Muscle layer of duodenum (tissue), 2 donors: ENCODE measurements around the gene CD8B2.
"Not testable (repeated sequence)": the region's sequence is repeated elsewhere in the genome, so short reads cannot be mapped to it uniquely, and the experiment has no call there.

Source experiments
- H3K27ac ChIP-seq: one replicate; pipeline ENCODE4 v1.7.0; 2013; ENCODE audit warnings: mild to moderate bottlenecking, low read length
- H3K27me3 ChIP-seq: one replicate; pipeline ENCODE4 v1.7.0; 2013; ENCODE audit warnings: low read depth, mild to moderate bottlenecking, control low read depth, low read length
- H3K36me3 ChIP-seq, 2 donors: one replicate each; pipeline ENCODE4 v1.7.0; 2013; ENCODE audit warnings: low read length in 2 of 2, control low read depth in 1 of 2, mild to moderate bottlenecking in 1 of 2; ENCODE audit not compliant: insufficient read depth in 2 of 2, control insufficient read depth in 1 of 2
- H3K4me1 ChIP-seq, 2 donors: one replicate each; pipeline ENCODE4 v1.7.0; 2013; ENCODE audit warnings: low read length in 2 of 2, mild to moderate bottlenecking in 2 of 2, control low read depth in 1 of 2, moderate library complexity in 1 of 2; ENCODE audit not compliant: insufficient read depth in 2 of 2, control insufficient read depth in 1 of 2
- H3K4me3 ChIP-seq, 2 donors: one replicate each; pipeline ENCODE4 v1.7.0; 2013; ENCODE audit warnings: low read length in 2 of 2, low read depth in 1 of 2, mild to moderate bottlenecking in 1 of 2
- H3K9me3 ChIP-seq, 2 donors: one replicate each; pipeline ENCODE4 v1.7.0; 2013; ENCODE audit warnings: low read length in 2 of 2, control low read depth in 1 of 2, mild to moderate bottlenecking in 1 of 2; ENCODE audit not compliant: control insufficient read depth in 1 of 2
- donor health status: healthy.

The CD8B2 gene

DNA sequence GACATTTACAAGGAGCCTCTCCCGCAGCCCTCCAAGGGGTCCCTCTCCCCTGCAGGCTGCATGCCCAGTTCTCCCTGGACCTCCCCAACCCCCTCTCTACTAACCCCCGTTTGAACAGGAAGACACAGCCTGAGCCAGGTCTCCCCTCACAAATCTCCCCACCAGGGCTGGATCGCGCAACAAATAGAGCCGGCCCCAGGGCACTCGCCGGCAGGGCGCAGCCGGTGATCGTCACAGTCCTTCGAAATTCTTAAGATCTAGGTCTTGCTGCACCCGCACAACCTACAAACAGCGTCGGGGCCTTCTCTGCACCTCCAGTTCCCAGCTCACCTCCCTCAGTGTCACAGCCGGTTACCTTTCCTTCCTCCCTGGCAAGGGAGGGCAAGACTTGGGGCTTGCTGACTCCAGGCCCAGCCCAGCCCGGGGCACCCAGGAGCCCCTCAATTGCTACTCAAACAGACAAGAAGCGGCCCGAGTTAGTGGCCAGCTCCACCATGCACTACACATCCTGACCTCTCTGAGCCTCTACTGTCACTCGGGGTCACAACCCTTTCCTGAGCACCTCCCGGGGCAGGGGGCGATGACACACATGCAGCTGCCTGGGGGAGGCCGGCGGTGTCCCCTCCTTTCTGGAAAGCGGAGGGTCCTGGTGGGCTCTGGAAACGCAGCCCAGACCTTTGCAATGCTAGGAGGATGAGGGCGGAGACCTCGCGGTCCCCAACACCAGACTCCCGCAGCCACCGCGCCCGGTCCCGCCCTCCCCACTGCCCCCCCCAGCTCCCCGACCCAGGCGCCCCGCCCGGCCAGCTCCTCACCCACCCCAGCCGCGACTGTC lies at the start of gene CD8B2:
Gene CD8B2 (plus strand): TSS at position 814 of the 835 bp plus-strand sequence. CDS start 63 bp downstream, outside the sequence.
- H3K27ac ChIP-seq, H3K4me1 ChIP-seq, H3K9me3 ChIP-seq, H3K27me3 ChIP-seq, H3K36me3 ChIP-seq, H3K4me3 ChIP-seq: not testable (repeated sequence)

DNA sequence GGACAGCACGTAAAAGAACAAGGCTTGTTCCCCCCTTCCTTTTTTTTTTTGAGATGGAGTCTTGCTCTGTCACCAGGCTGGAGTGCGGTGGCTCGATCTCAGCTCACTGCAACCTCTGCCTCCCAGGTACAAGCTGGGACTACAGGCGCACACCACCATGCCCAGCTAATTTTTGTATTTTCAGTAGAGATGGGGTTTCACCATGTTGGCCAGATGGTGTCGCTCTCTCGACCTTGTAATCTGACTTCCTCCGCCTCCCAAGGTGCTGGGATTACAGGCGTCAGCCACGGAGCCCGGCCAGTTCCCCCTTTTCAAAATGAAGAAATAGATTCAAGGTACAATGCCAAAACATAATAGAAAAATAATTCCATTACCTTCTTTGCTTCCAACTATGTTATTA lies 25.3 kb upstream of the CD8B2 start:
- not testable (repeated sequence) for H3K27ac ChIP-seq, H3K36me3 ChIP-seq, H3K4me1 ChIP-seq, H3K9me3 ChIP-seq, H3K27me3 ChIP-seq, H3K4me3 ChIP-seq

DNA sequence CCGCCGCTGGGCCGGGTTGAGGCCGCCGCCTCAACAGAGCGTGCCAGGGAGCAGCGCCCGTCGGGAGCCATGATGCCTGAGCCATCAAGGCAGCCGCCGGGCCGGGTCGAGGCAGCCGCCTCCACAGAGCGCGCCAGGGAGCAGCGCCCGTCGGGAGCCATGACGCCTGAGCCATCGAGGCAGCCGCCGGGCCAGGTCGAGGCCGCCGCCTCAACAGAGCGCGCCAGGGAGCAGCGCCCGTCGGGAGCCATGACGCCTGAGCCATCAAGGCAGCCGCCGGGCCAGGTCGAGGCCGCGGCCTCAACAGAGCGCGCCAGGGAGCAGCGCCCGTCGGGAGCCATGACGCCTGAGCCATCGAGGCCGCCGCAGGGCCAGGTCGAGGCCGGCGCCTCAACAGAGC lies 19.6 kb upstream of the CD8B2 start:
- not testable (repeated sequence) for H3K36me3 ChIP-seq, H3K9me3 ChIP-seq, H3K4me1 ChIP-seq, H3K27me3 ChIP-seq, H3K4me3 ChIP-seq, H3K27ac ChIP-seq

DNA sequence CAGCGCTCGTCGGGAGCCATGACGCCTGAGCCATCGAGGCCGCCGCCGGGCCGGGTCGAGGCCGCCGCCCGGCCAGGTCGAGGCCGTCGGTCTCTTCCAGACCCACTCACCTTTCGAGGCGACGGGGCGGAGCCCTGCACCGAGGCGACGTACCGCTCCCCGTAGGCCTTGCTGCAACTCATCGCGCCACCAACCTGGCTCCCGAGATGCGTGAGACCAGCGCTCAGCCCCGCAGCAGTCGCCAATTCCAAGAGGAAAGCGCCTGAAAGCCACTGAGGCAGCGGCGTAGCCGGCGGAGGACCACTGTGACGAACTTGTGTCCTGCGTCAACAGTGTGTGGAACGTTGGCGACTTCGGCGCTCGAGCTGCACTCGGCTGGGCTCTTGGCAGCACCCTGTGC lies 19.1 kb upstream of the CD8B2 start, which contains the start of gene RGPD3:
Gene RGPD3 (minus strand): TSS at position 307 of the 400 bp plus-strand sequence. CDS start 125 bp downstream, at position 182.
- H3K9me3 ChIP-seq, H3K4me3 ChIP-seq, H3K36me3 ChIP-seq, H3K27ac ChIP-seq, H3K4me1 ChIP-seq, H3K27me3 ChIP-seq: not testable (repeated sequence)

DNA sequence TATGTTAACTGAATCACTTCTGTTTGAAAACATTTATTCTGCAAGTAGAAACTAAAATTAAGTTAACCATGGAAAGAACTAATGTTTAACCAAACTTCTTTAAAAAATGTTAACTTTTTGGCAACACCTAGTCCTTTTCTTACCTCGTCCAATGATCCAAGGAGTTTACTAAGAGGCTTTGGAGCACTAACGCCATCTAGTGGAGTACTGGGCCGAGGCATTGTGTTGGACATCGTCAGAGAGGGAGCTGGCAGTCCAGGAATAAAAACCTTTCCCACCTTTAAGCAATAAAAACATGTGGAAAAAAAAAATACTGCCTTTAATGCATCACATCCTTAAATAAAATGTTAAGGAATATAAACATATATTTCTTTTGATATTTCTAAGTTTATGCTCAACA lies 16.5 kb upstream of the CD8B2 start:
- not testable (repeated sequence) for H3K27ac ChIP-seq, H3K4me1 ChIP-seq, H3K4me3 ChIP-seq, H3K27me3 ChIP-seq, H3K9me3 ChIP-seq, H3K36me3 ChIP-seq

DNA sequence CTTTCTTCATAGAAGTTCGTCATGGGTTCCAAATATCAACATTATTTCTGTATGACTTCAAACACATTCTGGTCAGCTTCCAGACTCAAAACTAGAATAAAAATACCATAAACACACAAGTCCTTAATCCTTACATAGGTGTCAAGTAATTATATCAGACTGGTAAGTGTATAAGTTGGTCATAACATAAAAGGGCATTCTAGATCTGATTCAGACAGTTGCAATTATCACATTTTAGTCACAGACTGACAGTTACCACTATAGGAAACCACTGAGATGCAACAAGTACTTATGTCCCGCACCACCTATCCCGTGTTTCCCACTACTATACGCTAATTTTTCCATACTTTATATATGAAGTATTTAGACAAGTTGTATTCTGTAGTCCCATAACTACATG lies 9.5 kb upstream of the CD8B2 start:
- H3K36me3 ChIP-seq, H3K27ac ChIP-seq, H3K9me3 ChIP-seq, H3K27me3 ChIP-seq, H3K4me1 ChIP-seq, H3K4me3 ChIP-seq: not testable (repeated sequence)

DNA sequence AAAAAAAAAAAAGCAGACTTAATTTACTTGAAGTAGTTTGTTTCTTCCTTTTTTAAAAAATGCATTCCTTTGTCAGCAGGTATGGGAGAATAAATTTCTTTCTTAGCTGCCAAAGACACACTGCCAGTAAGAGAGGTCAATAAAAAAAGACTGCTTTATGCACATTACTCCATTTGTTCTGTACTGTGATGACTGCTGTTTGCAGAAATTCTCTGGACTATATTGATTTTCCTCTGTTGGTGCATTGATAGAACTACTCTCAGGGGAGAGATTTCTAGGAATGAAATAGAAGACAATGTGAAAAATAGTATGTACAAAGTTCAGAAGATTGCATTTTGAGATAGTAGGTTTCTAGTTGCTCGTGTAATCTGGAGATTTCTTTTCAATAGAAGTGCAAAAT lies 7.6 kb upstream of the CD8B2 start:
- H3K27ac ChIP-seq, H3K4me3 ChIP-seq, H3K27me3 ChIP-seq, H3K36me3 ChIP-seq, H3K4me1 ChIP-seq, H3K9me3 ChIP-seq: not testable (repeated sequence)

DNA sequence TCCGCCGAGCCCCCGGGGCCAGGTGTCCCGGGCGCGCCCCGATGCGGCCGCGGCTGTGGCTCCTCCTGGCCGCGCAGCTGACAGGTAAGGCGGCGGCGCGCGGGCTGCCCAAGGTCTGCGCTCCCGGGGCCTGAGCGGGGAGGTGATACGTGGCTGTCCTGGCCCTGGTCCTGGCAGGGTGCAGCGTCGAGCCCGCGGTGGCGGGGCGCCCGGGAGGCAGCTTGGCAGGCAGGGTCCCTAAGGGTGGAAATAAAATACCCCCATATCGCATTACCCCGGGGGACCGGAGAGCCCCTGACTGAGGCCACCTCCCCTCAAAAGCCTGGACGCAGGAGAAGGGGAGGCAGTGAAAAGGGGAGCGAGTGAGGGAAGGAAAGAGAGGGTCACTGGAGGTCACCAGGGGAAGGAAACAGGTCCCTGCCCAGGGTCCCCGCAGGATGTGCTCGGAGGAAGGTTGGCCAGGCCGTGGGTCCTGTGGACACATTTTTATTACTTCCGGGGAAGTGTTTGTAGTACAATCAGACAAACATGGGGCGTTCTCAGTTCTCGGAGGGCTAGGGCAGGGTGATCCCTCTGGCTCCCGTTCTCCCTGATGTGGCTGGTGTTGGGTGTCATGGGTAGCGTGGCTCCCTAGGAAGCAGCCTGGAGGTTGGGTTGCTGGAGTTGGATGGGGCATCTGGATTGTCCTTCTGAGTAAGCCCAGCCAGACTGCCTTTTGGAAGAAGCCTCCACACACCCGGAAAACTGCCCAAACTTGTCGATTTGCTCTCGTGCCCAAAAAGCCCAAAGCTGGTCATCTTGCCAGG lies 425 bp downstream of the CD8B2 start:
- not testable (repeated sequence) for H3K27ac ChIP-seq, H3K4me1 ChIP-seq, H3K27me3 ChIP-seq, H3K36me3 ChIP-seq, H3K9me3 ChIP-seq, H3K4me3 ChIP-seq

DNA sequence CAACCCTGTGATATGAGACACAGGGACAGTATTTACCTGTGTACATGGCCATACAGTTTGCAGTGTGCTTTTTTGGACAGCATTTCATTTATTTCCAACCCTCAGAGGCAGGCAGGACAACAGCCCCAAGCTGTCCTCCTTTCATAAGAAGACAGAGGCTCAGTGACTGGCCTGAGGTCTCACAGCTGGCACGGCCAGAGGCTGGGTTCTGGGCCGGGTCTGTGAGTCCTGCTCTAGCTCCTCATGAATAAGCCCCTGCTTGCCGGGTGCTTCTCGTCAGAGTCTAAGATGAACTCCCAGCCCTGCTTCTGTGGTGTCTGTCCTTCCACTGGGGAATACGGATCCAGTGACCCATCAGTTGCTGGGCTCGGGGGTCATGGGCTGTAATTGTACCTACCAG lies 2.5 kb downstream of the CD8B2 start:
- H3K4me1 ChIP-seq, H3K27me3 ChIP-seq, H3K9me3 ChIP-seq, H3K27ac ChIP-seq, H3K36me3 ChIP-seq, H3K4me3 ChIP-seq: not testable (repeated sequence)

DNA sequence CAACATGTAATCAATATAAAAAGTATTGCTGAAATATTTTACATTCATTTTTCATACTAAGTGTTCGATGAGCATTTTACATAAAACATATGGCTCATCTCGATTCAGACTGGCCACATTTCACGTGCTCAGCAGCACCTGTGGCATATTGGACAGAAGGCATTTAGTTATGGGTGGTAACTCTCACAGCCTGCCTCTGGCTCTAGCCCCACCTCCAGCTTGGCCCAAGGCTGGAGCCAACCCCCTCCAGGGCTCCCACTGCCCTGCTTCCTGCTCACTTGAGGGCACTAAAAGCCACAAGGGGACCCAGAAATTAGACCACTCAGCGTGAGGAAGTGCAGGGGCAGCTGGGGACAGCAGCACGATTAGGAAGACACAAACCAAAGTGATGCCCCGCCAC lies 5.2 kb downstream of the CD8B2 start:
- H3K36me3 ChIP-seq, H3K9me3 ChIP-seq, H3K27me3 ChIP-seq, H3K27ac ChIP-seq, H3K4me1 ChIP-seq, H3K4me3 ChIP-seq: not testable (repeated sequence)

DNA sequence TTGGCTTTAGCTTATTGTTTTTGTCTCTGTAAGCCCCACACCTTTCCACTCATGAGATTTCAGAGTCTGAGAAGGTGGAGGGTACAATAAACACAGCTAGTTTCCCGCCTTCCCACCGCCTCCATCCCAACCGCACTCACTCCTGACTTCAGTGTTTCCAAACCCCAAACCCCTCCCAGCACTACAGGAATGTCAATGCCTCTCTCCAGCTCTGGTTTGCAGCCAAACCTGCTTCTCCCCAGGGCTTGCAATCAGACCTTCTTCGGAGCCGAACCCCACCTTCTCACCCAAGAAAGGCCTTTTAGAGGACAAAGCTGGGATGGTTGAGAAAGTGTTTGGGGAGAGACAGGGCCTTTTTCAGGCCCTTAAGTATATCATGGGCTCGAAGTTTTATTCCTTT lies 5.7 kb downstream of the CD8B2 start:
- H3K4me3 ChIP-seq, H3K36me3 ChIP-seq, H3K4me1 ChIP-seq, H3K27me3 ChIP-seq, H3K27ac ChIP-seq, H3K9me3 ChIP-seq: not testable (repeated sequence)

DNA sequence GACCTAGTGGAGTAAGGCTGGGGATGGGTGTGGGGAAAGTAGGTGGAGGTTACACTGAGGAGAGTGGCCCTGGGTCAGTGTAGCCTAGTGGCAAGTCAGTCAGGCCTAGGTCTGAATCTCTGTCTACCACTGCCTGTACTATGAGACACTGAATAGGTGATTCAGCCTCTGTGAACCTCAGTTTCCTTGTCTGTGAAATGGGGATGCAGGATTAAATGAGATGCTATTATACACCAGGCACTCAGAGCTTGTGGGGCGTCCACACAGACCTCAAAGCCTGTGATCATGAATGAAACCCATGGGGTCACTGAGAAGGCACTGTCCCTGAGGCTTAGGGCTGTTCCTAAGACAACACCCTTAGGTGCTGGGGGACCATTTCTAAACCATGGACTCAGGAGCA lies 11.4 kb downstream of the CD8B2 start:
- not testable (repeated sequence) for H3K27me3 ChIP-seq, H3K9me3 ChIP-seq, H3K4me1 ChIP-seq, H3K4me3 ChIP-seq, H3K36me3 ChIP-seq, H3K27ac ChIP-seq
